IMR-90 (cell line): ENCODE data around the gene EMC8. TPM values are rescaled to one million over a fixed set of nuclear protein-coding genes. Genes with fewer than 3 reads are reported as not detected.

Source experiments
- ATAC-seq: fragments of 200-7000 bp; cut with Tn5 transposase; 2 replicates; pipeline ENCODE4 v1.9.1; 2020; ENCODE audit warnings: low read depth, mild to moderate bottlenecking, moderate library complexity
- BruUV-seq: library from RNA; stranded (reverse); fragments of 400-500 nt; replicated peaks from 2 replicates; lab custom pipeline; 2021; lab: Mats Ljungman, UMichigan
- CTCF ChIA-PET: fragments of 300-600 bp; formaldehyde crosslinking; extraction: SDS; loops from one replicate; lab custom pipeline; 2021; ENCODE audit warnings: antibody characterized with exemption; lab: Yijun Ruan, JAX
- POLR2A ChIA-PET: fragments of 300-600 bp; sonication (Branson Sonifier 250); formaldehyde crosslinking; loops from one replicate; lab custom pipeline; 2022; ENCODE audit warnings: antibody characterized with exemption; ENCODE audit not compliant: unreplicated experiment; lab: Charles Lee
- DNase-seq: peaks from one replicate; pipeline ENCODE4 v3.0.0; 2013
- H2AFZ ChIP-seq: replicated peaks from 2 replicates; pipeline ENCODE3; 2013; ENCODE audit warnings: low read length, mild to moderate bottlenecking; ENCODE audit not compliant: poor library complexity
- H2AK5ac ChIP-seq: 2 replicates; pipeline ENCODE4 v1.6.1; 2013; ENCODE audit warnings: low read depth, low read length, inconsistent platforms
- H2AK9ac ChIP-seq: replicated peaks from 2 replicates; pipeline ENCODE3; 2013; ENCODE audit warnings: mild to moderate bottlenecking, low read depth, low read length, moderate library complexity; ENCODE audit not compliant: poor library complexity
- H2BK120ac ChIP-seq: 2 replicates; pipeline ENCODE4 v1.6.1; 2013; ENCODE audit warnings: low read depth, low read length, inconsistent platforms
- H2BK15ac ChIP-seq: 3 replicates; pipeline ENCODE4 v1.6.1; 2013; ENCODE audit warnings: low read depth, low read length, inconsistent platforms
- H2BK20ac ChIP-seq: 2 replicates; pipeline ENCODE4 v1.6.1; 2013; ENCODE audit warnings: low read depth, mild to moderate bottlenecking, inconsistent platforms, low read length, moderate library complexity
- H2BK5ac ChIP-seq: 2 replicates; pipeline ENCODE4 v1.6.1; 2013; ENCODE audit warnings: mild to moderate bottlenecking, low read depth, low read length, inconsistent platforms; ENCODE audit not compliant: poor library complexity, severe bottlenecking
- H3K14ac ChIP-seq: replicated peaks from 2 replicates; pipeline ENCODE4 v1.6.1; 2013; ENCODE audit warnings: low read depth, low read length, inconsistent platforms
- H3K18ac ChIP-seq: 2 replicates; pipeline ENCODE4 v1.6.1; 2013; ENCODE audit warnings: low read depth, low read length, control low read depth
- H3K23ac ChIP-seq: 2 replicates; pipeline ENCODE4 v1.6.1; 2013; ENCODE audit warnings: low read depth, low read length, inconsistent platforms
- H3K27ac ChIP-seq: 2 replicates; pipeline ENCODE4 v1.5.1; 2013; ENCODE audit warnings: mild to moderate bottlenecking, control low read depth, low read length; ENCODE audit not compliant: insufficient read depth
- H3K27me3 ChIP-seq: 2 replicates; pipeline ENCODE4 v1.6.1; 2013; ENCODE audit warnings: low read length; ENCODE audit not compliant: control insufficient read depth, insufficient read depth
- H3K36me3 ChIP-seq: 2 replicates; pipeline ENCODE4 v1.6.1; 2013; ENCODE audit warnings: low read length, mixed read lengths; ENCODE audit not compliant: control insufficient read depth, insufficient read depth
- H3K4ac ChIP-seq: 2 replicates; pipeline ENCODE4 v1.6.1; 2013; ENCODE audit warnings: low read depth, low read length, inconsistent platforms
- H3K4me1 ChIP-seq: 2 replicates; pipeline ENCODE4 v1.6.1; 2013; ENCODE audit warnings: low read length, mixed read lengths; ENCODE audit not compliant: control insufficient read depth, insufficient read depth
- H3K4me2 ChIP-seq: 2 replicates; pipeline ENCODE4 v1.6.1; 2013; ENCODE audit warnings: low read depth, mild to moderate bottlenecking, control low read depth, low read length, moderate library complexity
- H3K4me3 ChIP-seq: 2 replicates; pipeline ENCODE4 v1.5.1; 2013; ENCODE audit warnings: low read depth, mild to moderate bottlenecking, control low read depth, low read length, moderate library complexity; ENCODE audit not compliant: insufficient read depth
- H3K56ac ChIP-seq: 2 replicates; pipeline ENCODE4 v1.6.1; 2013; ENCODE audit warnings: low read length, inconsistent platforms; ENCODE audit not compliant: insufficient read depth; ENCODE audit errors: extremely low read depth
- H3K79me1 ChIP-seq, 2 experiments: 2 replicates each; pipeline ENCODE4 v1.6.1; 2013; ENCODE audit warnings: low read length in 2 of 2, inconsistent platforms in 1 of 2, low read depth in 1 of 2
- H3K9ac ChIP-seq: 2 replicates; pipeline ENCODE4 v1.6.1; 2013; ENCODE audit warnings: low read depth, low read length, control low read depth
- H3K9me1 ChIP-seq: 2 replicates; pipeline ENCODE4 v1.6.1; 2013; ENCODE audit warnings: low read length, inconsistent platforms; ENCODE audit not compliant: insufficient read depth
- H3K9me3 ChIP-seq: 2 replicates; pipeline ENCODE4 v1.6.1; 2013; ENCODE audit warnings: low read length; ENCODE audit not compliant: control insufficient read depth, insufficient read depth
- H4K20me1 ChIP-seq: 2 replicates; pipeline ENCODE4 v1.6.1; 2013; ENCODE audit warnings: low read length, inconsistent platforms; ENCODE audit not compliant: insufficient read depth
- H4K5ac ChIP-seq: 2 replicates; pipeline ENCODE4 v1.6.1; 2013; ENCODE audit warnings: mild to moderate bottlenecking, low read depth, low read length, control low read depth
- H4K8ac ChIP-seq, 2 experiments: 2 replicates each; pipeline ENCODE4 v1.6.1; 2013; ENCODE audit warnings: low read depth in 2 of 2, low read length in 2 of 2, control low read depth in 1 of 2, inconsistent platforms in 1 of 2
- H4K91ac ChIP-seq: 2 replicates; pipeline ENCODE4 v1.6.1; 2013; ENCODE audit warnings: low read depth, low read length, inconsistent platforms; ENCODE audit not compliant: insufficient read depth
- SMC3 ChIP-seq: fragments of 150-350 bp; IDR thresholded peaks from 2 replicates; pipeline ENCODE4 v1.6.1; 2016; ENCODE audit warnings: low read depth, mild to moderate bottlenecking, antibody characterized with exemption, low read length, moderate library complexity
- WGBS, 2 experiments: methylation state at CpG; one replicate each; pipeline versions ENCODE4 v1.1.5 to v1.1.7; 2013; ENCODE audit warnings: missing lambda C conversion rate in 2 of 2; ENCODE audit not compliant: insufficient read length in 1 of 2; ENCODE audit errors: extremely low coverage in 2 of 2; 5-methylcytosine and 5-hydroxymethylcytosine counted together
- dilution Hi-C: fragments of 300-500 bp; cut with HindIII; formaldehyde crosslinking; loops from one replicate; pipeline ENCODE4 v1.14.3; 2018; ENCODE audit warnings: low sequenced_read_pairs; ENCODE audit not compliant: unreplicated experiment
- in situ Hi-C: fragments of 300-500 bp; cut with MboI; formaldehyde crosslinking; loops from 3 replicates; pipeline ENCODE4 v1.14.3; 2019; ENCODE audit warnings: low sequenced_read_pairs, inconsistent platforms, mixed read lengths
- intact Hi-C: fragments of 100-400 bp; cut with micrococcal nuclease; formaldehyde crosslinking; loops from 2 replicates; pipeline ENCODE4 v1.10.0; 2022
- polyA plus RNA-seq, 3 experiments: library from polyadenylated mRNA; depleted of rRNA; stranded (reverse); fragments of >200 nt; gene quantifications; 2 replicates each; pipeline ENCODE4 v1.2.3, GENCODE V29; 2012; ENCODE audit warnings: low replicate concordance in 1 of 3
- total RNA-seq: library from RNA; depleted of rRNA; stranded (reverse); fragments of >200 nt; gene quantifications from 2 replicates; pipeline ENCODE4 v1.2.3, GENCODE V29; 2012
- TF ChIP-seq, protein P1 (sequence below): fragments of 150-350 bp; IDR thresholded peaks from 2 replicates; pipeline ENCODE4 v1.6.1; 2017; ENCODE audit warnings: mild to moderate bottlenecking, antibody characterized with exemption, low read length, low read depth

The EMC8 gene
- total and polyA plus RNA-seq, 2 of the 4 experiments (the other 2 are of a cell fraction): 23.7 to 48.9 TPM

GRCh38 chr16:85826686-85827247 lies 27.4 kb upstream of the EMC8 start:
- CTCF ChIA-PET: no interaction called here
- 71% methylated on average over 7 of the region's 16 CpGs; no CpG with 5 or more reads in 1 of the 2 experiments for WGBS, 2 experiments

More at GRCh38 chr16:85826686-85827247, 27.4 kb upstream of the EMC8 start:
- no peak for DNase-seq
- ATAC-seq: no peak
- no peak overlapping the region for H3K18ac ChIP-seq
- H3K23ac ChIP-seq: no peak overlapping the region
- H3K4me1 ChIP-seq: peaks cover 3% of the 10 kb centered on the region; the same call in 1 of the 2 replicates
- no peak overlapping the region for H2BK15ac ChIP-seq
- H3K4ac ChIP-seq: no peak overlapping the region
- H4K91ac ChIP-seq: no peak overlapping the region
- H2BK120ac ChIP-seq: no peak overlapping the region
- H2AK9ac ChIP-seq: no peak overlapping the region
- H3K56ac ChIP-seq: no peak overlapping the region
- no peak overlapping the region for H3K27ac ChIP-seq
- H3K27me3 ChIP-seq: peaks cover 38% of the 10 kb centered on the region
- 0 out of 2 replicates have a peak, but pooled peaks cover 6% of the 10 kb centered on the region for H3K9me1 ChIP-seq
- H3K14ac ChIP-seq: no peak overlapping the region
- no TSS peak for BruUV-seq
- H3K4me2 ChIP-seq: no peak overlapping the region
- intact Hi-C loops (no loop called here), dilution Hi-C loops (no loop called here), in situ Hi-C loops (loop anchor here (10.0 kb wide), 1 partner anchor 158 kb away; no protein-coding TSS in a partner anchor)
- peak overlapping the region; percentile 46 for H2AFZ ChIP-seq
- no peak overlapping the region for H3K9ac ChIP-seq
- no peak overlapping the region for H4K8ac ChIP-seq
- no peaks in the 10 kb centered on the region for H4K20me1 ChIP-seq
- H2BK5ac ChIP-seq: no peak overlapping the region
- no peaks in the 10 kb centered on the region for H3K36me3 ChIP-seq
- POLR2A ChIA-PET: no interaction called here
- no peak overlapping the region for H2BK20ac ChIP-seq
- no peak overlapping the region for H4K5ac ChIP-seq
- no peak for TF ChIP-seq SMC3
- TF ChIP-seq, protein P1, sequence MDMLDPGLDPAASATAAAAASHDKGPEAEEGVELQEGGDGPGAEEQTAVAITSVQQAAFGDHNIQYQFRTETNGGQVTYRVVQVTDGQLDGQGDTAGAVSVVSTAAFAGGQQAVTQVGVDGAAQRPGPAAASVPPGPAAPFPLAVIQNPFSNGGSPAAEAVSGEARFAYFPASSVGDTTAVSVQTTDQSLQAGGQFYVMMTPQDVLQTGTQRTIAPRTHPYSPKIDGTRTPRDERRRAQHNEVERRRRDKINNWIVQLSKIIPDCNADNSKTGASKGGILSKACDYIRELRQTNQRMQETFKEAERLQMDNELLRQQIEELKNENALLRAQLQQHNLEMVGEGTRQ: no peak
- no peaks in the 10 kb centered on the region for H3K9me3 ChIP-seq
- no peak overlapping the region for H2AK5ac ChIP-seq
- no peak overlapping the region for H3K4me3 ChIP-seq
- H3K79me1 ChIP-seq: no peaks in the 10 kb centered on the region
